HG03025 (cell line): ENCODE results near the gene SGK2.
"Not testable (repeated sequence)": the region's sequence is repeated elsewhere in the genome, so short reads cannot be mapped to it uniquely, and the experiment has no call there.

ENCODE experiments used
- ATAC-seq: cut with Tn5 transposase; IDR thresholded peaks from one replicate; pipeline ENCODE4 v1.9.1; 2021; ENCODE audit warnings: mild to moderate bottlenecking, moderate library complexity; ENCODE audit not compliant: unreplicated experiment, low FRiP score

Gene SGK2

GRCh38 chr20:43586641-43587040 is 27.8 kb downstream of the SGK2 start:
- no peak for ATAC-seq

DNA sequence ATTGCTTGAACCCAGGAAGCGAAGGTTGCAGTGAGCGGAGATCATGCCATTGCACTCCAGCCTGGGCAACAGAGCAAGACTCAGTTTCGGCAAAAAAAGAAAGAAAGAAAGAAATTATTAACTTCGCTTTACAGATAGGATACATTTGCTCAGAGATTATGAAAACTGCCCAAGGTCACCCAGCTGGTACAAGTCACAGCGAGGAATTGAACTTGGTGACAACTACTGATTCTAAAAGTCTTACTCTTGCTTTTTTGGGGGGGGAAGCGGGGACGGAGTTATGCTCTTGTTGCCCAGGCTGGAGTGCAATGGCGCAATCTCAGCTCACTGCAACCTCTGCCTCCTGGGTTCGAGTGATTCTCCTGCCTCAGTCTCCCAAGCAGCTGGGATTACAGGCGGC is 29.7 kb downstream of the SGK2 start:
- not testable (repeated sequence) for ATAC-seq

DNA sequence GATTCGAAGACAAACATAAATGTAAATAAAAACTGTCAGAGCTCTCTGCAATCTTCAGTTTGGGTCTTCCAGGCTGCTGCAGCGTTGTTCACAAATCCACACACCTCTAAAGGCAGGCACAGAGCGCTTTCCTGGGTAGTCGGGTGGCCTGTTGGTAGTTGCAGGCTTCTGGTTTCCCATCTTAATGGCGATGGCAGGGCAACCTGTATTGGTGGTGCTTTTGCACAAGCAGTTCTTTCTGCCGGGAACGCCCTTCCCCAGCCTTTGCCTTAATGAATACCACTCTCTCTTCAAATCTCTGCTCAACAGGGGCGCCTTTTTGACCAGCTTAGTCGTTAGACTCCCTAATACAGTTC is 31.2 kb downstream of the SGK2 start:
- no peak for ATAC-seq

DNA sequence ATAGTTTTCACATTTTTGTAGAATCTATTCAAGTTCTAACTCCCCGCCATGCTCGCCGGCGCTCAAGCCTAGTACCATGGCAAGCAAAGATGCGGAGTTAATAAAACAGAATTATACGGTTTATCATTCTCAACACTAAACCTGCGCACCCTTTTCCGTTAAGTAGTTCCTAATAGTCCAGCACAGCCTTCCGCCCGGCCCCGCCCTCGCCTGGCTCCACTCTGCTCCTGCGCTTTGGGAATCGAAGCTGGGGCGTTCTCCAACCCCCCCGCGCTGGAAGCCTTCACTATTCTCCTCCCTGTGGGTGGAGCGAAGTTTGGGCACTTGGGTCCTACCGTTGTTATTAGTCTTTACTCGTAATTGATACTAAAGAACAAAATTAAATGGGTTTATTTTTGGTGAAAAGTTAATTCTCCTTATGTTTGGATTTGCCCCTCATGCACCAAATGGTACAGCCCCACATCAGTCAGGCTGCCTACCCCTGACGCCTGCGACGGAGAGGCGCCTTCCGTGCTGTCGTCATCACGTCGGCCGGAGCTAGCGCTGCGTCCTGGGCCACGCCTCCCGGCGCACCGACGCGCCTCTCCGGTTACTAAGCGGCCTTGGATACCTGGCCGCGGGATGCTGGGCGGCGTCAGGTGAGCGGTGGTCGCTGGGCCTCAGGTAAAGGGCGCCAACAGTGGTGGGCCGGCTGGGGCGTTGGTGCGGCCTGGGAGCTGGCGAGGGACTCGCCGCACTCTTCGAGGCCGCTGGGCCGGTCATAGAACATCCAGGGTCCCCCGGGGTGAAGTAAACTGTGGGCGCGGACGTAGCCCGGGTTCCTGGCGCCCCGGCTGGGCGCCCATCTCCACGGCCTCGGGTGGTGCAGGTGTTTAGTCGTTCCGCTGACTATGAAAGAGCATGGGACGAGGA is 31.8 kb downstream of the SGK2 start, which contains the start of gene IFT52:
Gene IFT52, plus strand, starts transcription at position 546 of the 912 bp plus-strand sequence. CDS start 3,762 bp downstream, outside the sequence.
- ATAC-seq = peak; percentile 97

DNA sequence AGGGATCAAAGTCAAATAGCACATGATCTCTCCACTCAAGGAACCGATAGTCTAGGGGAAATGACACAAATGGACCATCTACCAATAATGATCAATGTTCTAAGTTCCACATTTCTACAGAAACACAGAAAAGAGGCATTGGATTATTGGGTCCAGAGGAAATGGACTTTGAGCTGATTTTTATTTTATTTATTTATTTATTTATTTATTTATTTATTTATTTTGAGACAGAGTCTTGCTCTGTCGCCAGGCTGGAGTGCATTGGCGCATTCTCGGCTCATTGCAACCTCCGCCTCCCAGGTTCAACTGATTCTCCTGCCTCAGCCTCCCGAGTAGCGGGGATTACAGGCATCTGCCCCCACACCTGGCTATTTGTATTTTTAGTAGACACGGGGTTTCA is 43.1 kb downstream of the SGK2 start:
- not testable (repeated sequence) for ATAC-seq

GRCh38 chr20:43603124-43603523 is 44.3 kb downstream of the SGK2 start:
- ATAC-seq = no peak

GRCh38 chr20:43605715-43606114 is 46.9 kb downstream of the SGK2 start:
- ATAC-seq = no peak

- not testable (repeated sequence) for ATAC-seq
Observed at GRCh38 chr20:43607278-43607677, 48.5 kb downstream of the SGK2 start.

- ATAC-seq = no peak
Observed at GRCh38 chr20:43631598-43631997, 72.8 kb downstream of the SGK2 start.
